GM23248 (cell line): Measurements from ENCODE around the gene SLC36A3. TPM values are rescaled to one million over a fixed set of nuclear protein-coding genes. Genes with fewer than 3 reads are reported as not detected.
A peak's percentile ranks its signal among the peaks of the same experiment; 100 is the strongest.

Source experiments
- DNase-seq: peaks from one replicate; pipeline ENCODE4 v3.0.0-alpha.2; 2015
- H2AFZ ChIP-seq: fragments of 200-600 bp; sonication (generic); 2 replicates; pipeline ENCODE4 v1.6.1; 2016; ENCODE audit warnings: antibody characterized with exemption
- H3F3A ChIP-seq: fragments of 200-600 bp; sonication (generic); 2 replicates; pipeline ENCODE4 v1.6.1; 2016; ENCODE audit warnings: mild to moderate bottlenecking, antibody characterized with exemption, mixed run types; ENCODE audit not compliant: insufficient read depth
- H3K27ac ChIP-seq: fragments of 200-600 bp; sonication (generic); 2 replicates; pipeline ENCODE4 v1.5.1; 2016; ENCODE audit warnings: mild to moderate bottlenecking
- H3K27me3 ChIP-seq: fragments of 200-600 bp; sonication (generic); replicated peaks from 2 replicates; pipeline ENCODE4 v1.6.1; 2016; ENCODE audit warnings: mild to moderate bottlenecking; ENCODE audit not compliant: insufficient read depth
- H3K36me3 ChIP-seq: fragments of 200-600 bp; sonication (generic); 2 replicates; pipeline ENCODE4 v1.6.1; 2016; ENCODE audit warnings: low read depth, mild to moderate bottlenecking
- H3K4me1 ChIP-seq: fragments of 200-600 bp; sonication (generic); 2 replicates; pipeline ENCODE4 v1.6.1; 2016; ENCODE audit warnings: mild to moderate bottlenecking; ENCODE audit not compliant: insufficient read depth
- H3K4me2 ChIP-seq: fragments of 200-600 bp; sonication (generic); one replicate; pipeline ENCODE4 v1.6.1; 2016; ENCODE audit warnings: mild to moderate bottlenecking; ENCODE audit not compliant: unreplicated experiment
- H3K4me3 ChIP-seq: fragments of 200-600 bp; sonication (generic); 2 replicates; pipeline ENCODE4 v1.5.1; 2016; ENCODE audit warnings: mild to moderate bottlenecking
- H3K79me2 ChIP-seq: fragments of 200-600 bp; sonication (generic); 2 replicates; pipeline ENCODE4 v1.6.1; 2016; ENCODE audit warnings: mild to moderate bottlenecking; ENCODE audit not compliant: insufficient read depth
- H3K9ac ChIP-seq: fragments of 200-600 bp; sonication (generic); 2 replicates; pipeline ENCODE4 v1.6.1; 2016; ENCODE audit warnings: mild to moderate bottlenecking
- H3K9me2 ChIP-seq: fragments of 200-600 bp; sonication (generic); 2 replicates; pipeline ENCODE4 v1.6.1; 2016; ENCODE audit warnings: mixed run types, mild to moderate bottlenecking, moderate library complexity; ENCODE audit not compliant: insufficient read depth
- H3K9me3 ChIP-seq: fragments of 200-600 bp; sonication (generic); one replicate; pipeline ENCODE4 v1.6.1; 2017; ENCODE audit warnings: low read depth
- H4K20me1 ChIP-seq: fragments of 200-600 bp; sonication (generic); 2 replicates; pipeline ENCODE4 v1.6.0; 2016; ENCODE audit not compliant: insufficient read depth
- EZH2 ChIP-seq: fragments of 200-600 bp; sonication (generic); IDR thresholded peaks from 2 replicates; pipeline ENCODE4 v1.6.1; 2018; ENCODE audit warnings: antibody characterized with exemption, mild to moderate bottlenecking; ENCODE audit not compliant: insufficient read depth, poor library complexity, severe bottlenecking
- EZH2phosphoT487 ChIP-seq: fragments of 200-600 bp; sonication (generic); IDR thresholded peaks from 2 replicates; pipeline ENCODE4 v1.6.1; 2018; ENCODE audit warnings: antibody characterized with exemption, moderate library complexity, mild to moderate bottlenecking, low read depth; ENCODE audit not compliant: insufficient read depth
- WGBS, 2 experiments: methylation state at CpG; one replicate each; pipeline ENCODE4 v1.1.6; 2015 to 2017; ENCODE audit warnings: low lambda C conversion rate in 2 of 2, low coverage in 1 of 2; ENCODE audit errors: missing lambda C conversion rate in 2 of 2; 5-methylcytosine and 5-hydroxymethylcytosine counted together
- in situ Hi-C: fragments of 300-500 bp; cut with MboI; formaldehyde crosslinking; loops from 2 replicates; pipeline ENCODE4 v1.15.0; 2020
- polyA plus RNA-seq: library from polyadenylated mRNA; unstranded; fragments of >200 nt; fragmentation: Nextera tagmentation; extraction: Ambion mirVana; gene quantifications from 2 replicates; pipeline ENCODE4 v1.2.1, GENCODE V29; 2016
- total RNA-seq: library from RNA; depleted of rRNA; stranded (reverse); fragments of >200 nt; shearing (Covaris generic); gene quantifications from 2 replicates; pipeline ENCODE4 v1.2.3, GENCODE V29; 2014

Gene SLC36A3
- total and polyA plus RNA-seq, 2 experiments from 2014 or later: not detected

DNA sequence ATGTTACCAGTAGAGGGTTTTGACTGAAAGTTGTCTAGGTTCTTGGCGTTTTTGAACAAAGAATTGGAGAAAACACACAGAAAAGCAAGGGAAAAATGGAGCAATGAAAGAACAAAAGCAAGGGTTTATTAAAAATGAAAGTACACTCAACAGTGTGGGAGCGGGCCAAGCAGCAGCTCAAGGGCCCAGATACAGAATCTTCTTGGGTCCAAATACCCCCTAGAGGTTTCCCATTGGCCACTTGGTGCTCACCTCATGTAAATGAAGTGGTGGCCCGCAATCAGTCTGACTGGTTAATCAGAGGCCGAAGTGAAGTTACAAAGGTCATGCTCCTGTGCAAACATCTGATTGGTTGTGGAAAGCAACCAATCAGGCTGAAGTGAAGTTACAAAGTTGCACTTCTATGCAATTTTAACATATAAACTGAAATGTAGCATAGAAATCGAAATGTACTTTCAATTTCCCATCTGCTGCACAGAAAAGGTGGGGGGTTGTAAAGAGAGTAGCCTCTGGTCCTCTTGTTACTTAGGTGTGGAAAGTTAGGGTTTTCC lies 52.5 kb downstream of the SLC36A3 start:
- in situ Hi-C loops: no loop called here
- Histone ChIP-seq H3K4me1 (peaks cover 4% of the 10 kb centered on the region; the same call in 1 of the 2 replicates), H3K9me3 (no peaks in the 10 kb centered on the region), H3K9me2 (no peaks in the 10 kb centered on the region), H3K79me2 (peaks cover 10% of the 10 kb centered on the region; the same call in 1 of the 2 replicates), H3K9ac (no peak overlapping the region), H3F3A (no peaks in the 10 kb centered on the region), H3K4me2 (no peak overlapping the region), H3K36me3 (no peaks in the 10 kb centered on the region), H3K27ac (no peak overlapping the region), H3K4me3 (no peak overlapping the region), H2AFZ (no peak overlapping the region), H3K27me3 (0 out of 2 replicates have a peak, but pooled peaks cover 6% of the 10 kb centered on the region), H4K20me1 (no peaks in the 10 kb centered on the region)
- 87 to 88% methylated on average over 5 of the region's 5 CpGs for WGBS, 2 experiments
- no peak for DNase-seq
- TF ChIP-seq EZH2phosphoT487 (no peak), EZH2 (no peak)

DNA sequence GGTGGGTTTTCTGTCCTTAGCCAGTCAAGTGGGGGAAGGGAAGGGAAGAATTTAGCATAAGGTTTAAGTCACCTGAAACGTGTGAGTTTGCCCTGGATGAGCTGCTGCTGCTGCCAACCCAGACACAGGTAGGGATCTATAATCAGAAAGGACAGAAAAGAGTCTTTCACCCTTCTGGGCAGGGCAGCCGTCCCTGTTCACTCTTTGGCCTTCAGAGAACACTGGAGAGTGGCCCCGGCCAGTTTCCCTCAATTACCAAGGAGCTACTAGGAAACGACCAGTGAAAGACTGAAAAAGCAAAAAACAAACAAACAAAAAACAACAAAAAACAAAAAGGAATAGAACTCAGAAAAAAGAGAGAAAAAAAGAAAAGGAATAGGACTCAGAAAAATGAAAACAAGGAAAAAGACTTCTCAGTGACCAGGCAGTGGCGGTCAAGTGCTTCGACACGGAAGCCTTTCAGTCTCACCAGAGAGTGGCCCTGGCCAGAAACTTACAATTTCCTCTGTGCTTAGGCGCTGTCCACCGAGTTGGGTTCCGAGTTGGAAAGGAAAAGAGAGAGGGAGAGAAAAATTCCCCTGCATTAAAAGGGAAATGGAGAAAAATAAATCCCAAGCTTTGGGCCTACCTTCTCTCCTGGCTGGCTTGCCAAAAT lies 53.1 kb downstream of the SLC36A3 start:
- Histone ChIP-seq H3K79me2 (peaks cover 10% of the 10 kb centered on the region; the same call in 1 of the 2 replicates), H3F3A (no peaks in the 10 kb centered on the region), H4K20me1 (no peaks in the 10 kb centered on the region), H2AFZ (no peak overlapping the region), H3K9me3 (no peaks in the 10 kb centered on the region), H3K36me3 (no peaks in the 10 kb centered on the region), H3K4me2 (no peak overlapping the region), H3K9ac (no peak overlapping the region), H3K4me1 (peaks cover 4% of the 10 kb centered on the region; the same call in 1 of the 2 replicates), H3K9me2 (no peaks in the 10 kb centered on the region), H3K4me3 (no peak overlapping the region), H3K27ac (no peak overlapping the region), H3K27me3 (0 out of 2 replicates have a peak, but pooled peaks cover 6% of the 10 kb centered on the region)
- 81 to 86% methylated on average over 10 of the region's 10 CpGs for WGBS, 2 experiments
- no peak for DNase-seq
- in situ Hi-C loops: no loop called here
- TF ChIP-seq EZH2: no peak
- TF ChIP-seq EZH2phosphoT487: no peak

DNA sequence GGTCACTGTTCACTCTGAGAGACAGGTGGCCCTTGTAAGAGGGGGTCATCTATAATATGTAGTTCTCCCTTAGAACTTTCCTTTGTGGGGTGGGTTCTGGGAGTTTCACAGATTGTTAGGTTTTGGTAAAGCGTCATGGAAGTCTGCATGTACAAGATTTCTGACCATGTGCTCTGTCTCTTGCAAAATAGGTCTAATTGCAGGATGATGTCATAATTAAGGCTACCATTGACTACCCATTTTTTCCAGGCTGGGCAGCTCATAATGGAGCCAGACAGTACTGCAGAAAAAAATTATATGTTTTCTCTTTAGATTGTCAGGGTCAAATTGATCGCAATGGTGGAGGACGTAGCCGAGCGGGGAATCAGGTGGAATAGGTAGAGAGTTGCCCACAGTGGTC lies 54.3 kb downstream of the SLC36A3 start:
- Histone ChIP-seq H3K27me3 (0 out of 2 replicates have a peak, but pooled peaks cover 6% of the 10 kb centered on the region), H3K4me1 (peaks cover 4% of the 10 kb centered on the region; the same call in 1 of the 2 replicates), H3K36me3 (no peaks in the 10 kb centered on the region), H3K27ac (no peak overlapping the region), H3K79me2 (peaks cover 4% of the 10 kb centered on the region; the same call in 1 of the 2 replicates), H4K20me1 (no peaks in the 10 kb centered on the region), H3K4me3 (no peak overlapping the region), H2AFZ (no peak overlapping the region), H3K9ac (no peak overlapping the region), H3K9me2 (no peaks in the 10 kb centered on the region), H3K9me3 (no peaks in the 10 kb centered on the region), H3K4me2 (no peak overlapping the region), H3F3A (no peaks in the 10 kb centered on the region)
- peak; percentile 23 for DNase-seq
- TF ChIP-seq EZH2 (no peak), EZH2phosphoT487 (no peak)
- WGBS, 2 experiments: 75 to 76% methylated on average over 5 of the region's 5 CpGs
- in situ Hi-C loops: no loop called here

DNA sequence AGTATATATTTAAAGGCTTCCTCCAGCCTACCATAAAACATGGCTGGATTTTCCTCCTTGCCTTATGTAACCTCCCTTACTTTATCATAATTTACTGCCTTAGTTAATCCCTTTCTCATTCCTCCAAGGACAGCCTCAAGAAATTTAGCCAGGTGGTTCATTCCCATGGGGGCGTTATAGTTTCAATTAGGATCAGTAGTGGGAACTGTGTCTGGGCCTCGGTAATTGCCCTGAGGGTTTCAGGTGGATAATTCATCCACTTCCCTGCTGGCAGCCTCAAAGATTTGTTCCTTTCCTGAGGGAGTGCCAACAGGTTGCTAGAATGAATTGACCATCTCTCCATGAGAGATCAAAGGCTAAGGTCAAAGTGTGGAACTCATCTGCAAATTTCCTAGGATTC lies 54.9 kb downstream of the SLC36A3 start:
- Histone ChIP-seq H3K9me3 (no peaks in the 10 kb centered on the region), H3K4me3 (no peak overlapping the region), H3K9me2 (no peaks in the 10 kb centered on the region), H2AFZ (no peak overlapping the region), H3K27me3 (0 out of 2 replicates have a peak, but pooled peaks cover 6% of the 10 kb centered on the region), H3K9ac (no peak overlapping the region), H3K4me1 (no peaks in the 10 kb centered on the region), H3K4me2 (no peak overlapping the region), H3F3A (no peaks in the 10 kb centered on the region), H3K79me2 (no peaks in the 10 kb centered on the region), H3K27ac (no peak overlapping the region), H3K36me3 (no peaks in the 10 kb centered on the region), H4K20me1 (no peaks in the 10 kb centered on the region)
- in situ Hi-C loops: no loop called here
- no peak for DNase-seq
- TF ChIP-seq EZH2: no peak
- TF ChIP-seq EZH2phosphoT487: no peak
- WGBS, 2 experiments: 62 to 64% methylated on average over 2 of the region's 2 CpGs
